CD4-positive, alpha-beta T cell treated with Interleukin-6 for 4 hours (primary cell): ENCODE results near the gene AADAT.
"Not testable (repeated sequence)": the region's sequence is repeated elsewhere in the genome, so short reads cannot be mapped to it uniquely, and the experiment has no call there.

ENCODE experiments used
- DNase-seq: peaks from one replicate; pipeline ENCODE4 v3.0.0-alpha.2; 2020; ENCODE audit warnings: mixed read lengths

The AADAT gene

DNA sequence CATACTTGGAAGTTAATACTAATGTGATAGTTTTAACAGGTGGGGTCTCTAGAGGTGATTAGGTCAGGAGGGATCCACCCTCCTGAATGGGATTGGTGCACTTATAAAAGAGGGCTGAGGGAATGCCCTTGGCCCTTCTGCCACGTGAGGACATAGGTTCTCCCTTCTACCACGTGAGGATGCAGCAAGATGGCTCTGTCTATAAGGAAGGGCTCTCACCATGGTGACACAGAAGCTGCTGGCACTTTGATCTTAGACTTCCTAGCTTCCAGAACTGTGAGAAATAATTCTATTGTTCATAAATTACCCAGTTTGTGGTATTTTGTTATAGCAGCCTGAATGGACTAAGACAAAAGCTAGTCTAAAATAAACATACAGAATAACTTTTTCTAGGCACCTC is 1.0 kb downstream of the AADAT start:
- DNase-seq = no peak

- no peak for DNase-seq
These were observed 2.5 kb downstream of the AADAT start for GRCh38 chr4:170087163-170087700.

- DNase-seq = no peak
These were observed 6.2 kb downstream of the AADAT start for GRCh38 chr4:170083541-170083940.

- DNase-seq = no peak
These were observed 9.3 kb downstream of the AADAT start for GRCh38 chr4:170080496-170080895.

DNA sequence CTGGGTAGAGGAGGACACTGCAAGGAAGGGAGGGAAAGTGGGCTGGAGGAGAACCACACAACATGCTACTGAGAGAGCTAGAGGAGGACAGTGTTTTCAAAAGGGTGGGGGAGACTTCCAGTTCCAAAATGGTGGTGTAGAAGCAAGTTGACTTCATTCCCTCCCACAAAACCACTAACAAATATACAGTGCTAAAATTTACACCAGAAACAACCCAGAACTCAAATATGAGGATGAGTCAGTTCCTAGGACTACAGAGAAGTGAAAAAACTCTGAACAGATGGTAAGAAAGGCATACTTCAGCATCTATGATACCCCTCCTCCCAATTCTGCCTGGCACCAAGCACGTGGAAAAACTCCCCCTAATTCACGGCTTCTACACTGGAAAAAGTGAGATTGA is 9.8 kb downstream of the AADAT start:
- DNase-seq = no peak

DNA sequence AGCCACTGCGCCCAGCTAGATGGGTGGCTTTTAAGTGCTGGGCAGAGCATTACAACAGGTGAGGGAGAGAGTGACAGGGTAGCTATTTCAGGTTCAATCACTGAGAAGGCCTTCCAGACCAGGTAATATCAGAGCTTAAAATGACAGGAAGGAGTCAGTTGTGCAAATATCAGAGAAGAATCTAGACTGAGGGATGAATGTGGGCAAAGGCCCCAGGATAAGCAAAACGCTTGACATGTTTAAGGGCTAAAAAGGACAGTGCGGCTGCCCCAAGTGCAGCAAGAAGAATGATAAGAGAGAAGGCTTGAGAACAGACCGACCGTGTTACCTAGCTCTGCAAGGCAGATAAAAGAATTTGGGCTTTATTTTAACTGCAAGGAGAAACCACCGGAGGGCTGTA is 18.6 kb downstream of the AADAT start:
- DNase-seq = no peak

GRCh38 chr4:170068438-170069128 is 21.2 kb downstream of the AADAT start:
- DNase-seq = no peak

DNA sequence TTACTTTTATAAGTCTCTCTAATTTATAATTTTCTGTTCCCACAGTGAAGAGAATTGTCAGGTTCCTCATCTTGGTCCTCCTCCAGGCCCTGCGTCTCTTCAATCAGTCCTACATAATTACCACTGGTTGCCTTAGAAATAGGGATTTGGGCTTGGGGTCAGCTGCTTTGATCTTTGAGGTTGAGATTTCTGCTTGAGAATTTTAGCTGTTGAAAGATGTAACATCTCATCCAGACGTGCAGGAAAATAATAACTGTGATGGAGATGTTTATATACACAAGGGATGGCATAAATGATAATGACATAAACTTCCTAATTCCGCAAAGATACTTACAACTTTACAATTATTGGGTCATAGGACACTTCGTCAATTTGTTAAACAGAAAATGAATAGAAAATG is 30.3 kb downstream of the AADAT start:
- DNase-seq = no peak

DNA sequence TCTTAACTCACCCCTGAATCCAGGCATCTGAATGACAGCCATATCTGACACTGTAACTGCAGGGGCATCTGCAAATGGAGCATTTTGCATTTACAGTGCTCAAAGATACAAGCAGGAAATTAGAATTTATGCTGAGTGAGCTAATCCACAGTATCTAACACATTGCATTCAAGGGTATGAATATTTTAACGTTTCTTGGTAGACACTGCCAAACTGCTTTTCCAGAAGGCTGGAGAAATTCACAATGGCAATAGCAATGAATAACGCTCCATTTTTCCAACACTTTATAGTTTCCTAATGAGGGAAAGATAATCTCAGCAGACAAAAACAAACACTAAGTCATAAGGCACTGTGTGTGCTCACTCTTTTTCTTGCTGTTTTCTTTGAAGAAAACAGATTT is 30.9 kb downstream of the AADAT start:
- DNase-seq = no peak

- no peak for DNase-seq
These were observed 31.9 kb downstream of the AADAT start for GRCh38 chr4:170057866-170058265.

DNA sequence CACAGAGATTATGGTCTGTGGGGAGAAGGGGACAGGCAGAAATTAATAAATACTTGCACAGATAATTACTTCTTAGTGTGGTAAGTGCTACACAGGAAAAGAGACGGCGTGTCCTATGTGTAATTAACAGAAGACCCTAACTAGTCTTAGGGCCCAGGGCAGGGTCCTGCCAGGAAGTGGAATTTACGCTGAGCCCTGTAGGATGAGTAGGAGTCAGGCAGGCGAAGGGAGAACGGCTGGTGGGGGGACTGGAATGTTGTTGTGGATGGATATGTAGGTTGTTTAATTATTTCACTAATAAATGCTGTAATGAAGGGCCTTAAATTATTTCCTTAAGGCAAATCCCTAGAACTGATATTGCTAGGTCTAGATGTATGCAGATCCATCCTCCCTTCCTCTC is 36.8 kb downstream of the AADAT start:
- DNase-seq = no peak

DNA sequence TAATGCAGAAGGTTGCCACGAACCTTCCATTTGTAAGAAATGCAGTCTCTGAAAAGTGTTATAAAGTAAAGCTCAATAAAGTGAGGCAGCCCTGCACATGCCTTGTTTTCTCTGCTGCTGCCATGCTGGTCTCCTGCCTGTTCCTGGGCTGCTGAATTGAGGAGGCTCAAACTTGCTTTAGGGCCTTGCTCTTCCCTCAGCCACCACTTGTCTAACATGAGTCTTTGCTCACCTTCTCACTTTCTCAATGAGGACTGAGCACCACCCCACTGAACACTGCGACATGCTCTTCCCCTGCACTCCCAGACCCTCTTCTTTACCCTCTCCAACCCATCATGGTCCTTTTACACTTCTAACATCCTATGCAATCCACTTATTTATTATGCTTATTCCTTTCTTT is 38.4 kb downstream of the AADAT start:
- no peak for DNase-seq

DNA sequence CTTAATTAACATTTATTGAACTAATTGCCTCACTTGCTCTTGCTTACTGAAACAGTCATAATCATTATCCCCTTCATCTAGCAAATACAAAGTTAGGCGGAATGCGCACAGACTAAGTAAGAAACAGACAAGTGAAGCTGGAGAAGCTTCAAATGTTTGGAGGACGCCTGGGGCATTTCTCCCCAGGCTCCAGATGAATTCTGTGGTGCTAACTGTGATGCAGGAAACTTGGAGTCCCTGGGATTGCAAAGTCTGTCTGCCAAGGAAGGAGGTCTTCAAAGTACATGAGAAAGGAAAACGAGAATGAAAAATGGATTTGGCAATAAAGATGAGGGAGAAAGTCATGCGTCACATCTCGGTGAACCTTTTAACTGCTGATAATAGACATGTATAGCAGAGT is 40.0 kb downstream of the AADAT start:
- DNase-seq = no peak

DNA sequence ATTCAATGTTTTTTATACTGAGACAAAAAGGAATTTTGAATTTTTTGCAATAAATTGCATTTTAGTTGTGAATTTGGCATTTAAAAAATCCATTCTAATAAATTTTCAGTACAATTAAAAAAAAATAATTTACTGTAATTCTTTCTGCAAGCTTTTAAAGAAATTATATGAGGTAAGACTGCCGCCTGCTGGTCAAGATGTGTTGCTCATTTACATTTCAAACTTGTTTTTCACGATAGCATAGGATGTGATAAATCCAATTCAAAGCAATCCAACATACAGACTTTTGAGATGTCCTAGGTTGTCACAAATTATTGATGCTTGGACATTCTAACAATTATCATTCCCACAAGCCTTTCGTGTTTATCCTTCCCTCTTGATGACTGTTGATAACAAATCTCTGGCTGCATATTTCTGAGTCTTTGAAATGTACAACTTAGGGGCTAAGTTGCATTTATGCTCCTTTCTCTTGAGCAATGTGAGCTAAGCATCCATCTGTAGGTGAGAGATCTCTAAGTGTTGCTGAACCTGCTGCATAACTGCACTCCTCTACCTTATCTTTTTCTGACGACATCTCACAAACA is 41.9 kb downstream of the AADAT start:
- DNase-seq = peak; percentile 68

GRCh38 chr4:170046156-170046555 is 43.6 kb downstream of the AADAT start:
- not testable (repeated sequence) for DNase-seq

GRCh38 chr4:170040031-170040680 is 49.6 kb downstream of the AADAT start:
- no peak for DNase-seq

DNA sequence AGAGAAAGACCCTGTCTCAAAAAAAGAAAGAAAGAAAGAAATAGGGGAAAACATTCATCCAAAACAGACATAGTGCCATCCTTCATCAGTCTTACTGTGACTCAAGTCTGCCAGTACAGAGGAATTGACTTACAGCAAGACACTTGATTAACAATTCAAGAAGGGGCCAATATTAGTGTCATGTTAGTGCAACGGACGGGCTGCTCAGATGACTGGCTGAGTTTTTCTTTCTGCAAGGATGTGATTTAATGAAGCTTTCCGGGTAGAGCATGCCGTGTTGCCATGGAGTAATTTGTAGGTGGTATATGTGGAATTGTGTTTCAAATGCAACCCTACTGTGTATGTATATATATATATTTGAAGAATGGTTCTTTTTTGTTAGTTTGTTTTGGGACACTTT is 51.0 kb downstream of the AADAT start:
- no peak for DNase-seq

DNA sequence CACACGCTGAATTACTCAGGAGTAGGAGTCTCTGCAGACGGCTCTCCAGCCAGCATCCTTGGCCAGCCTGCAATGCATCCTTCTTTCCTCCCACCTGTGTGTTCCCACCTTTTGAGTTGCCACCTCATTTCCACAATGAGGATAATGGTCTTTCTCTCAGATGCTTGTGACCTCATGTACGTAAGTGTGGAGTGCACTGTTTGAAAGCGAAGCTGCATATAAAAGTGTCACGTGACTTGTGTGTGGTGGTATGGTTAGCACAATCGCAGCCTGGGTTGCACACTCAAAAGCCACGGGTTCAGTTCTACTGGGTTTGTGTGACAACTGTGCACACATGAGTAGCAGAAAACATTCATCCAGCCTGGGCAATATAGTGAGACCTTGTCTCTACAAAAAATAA is 51.5 kb downstream of the AADAT start:
- no peak for DNase-seq

GRCh38 chr4:170037481-170037880 is 52.3 kb downstream of the AADAT start:
- no peak for DNase-seq

DNA sequence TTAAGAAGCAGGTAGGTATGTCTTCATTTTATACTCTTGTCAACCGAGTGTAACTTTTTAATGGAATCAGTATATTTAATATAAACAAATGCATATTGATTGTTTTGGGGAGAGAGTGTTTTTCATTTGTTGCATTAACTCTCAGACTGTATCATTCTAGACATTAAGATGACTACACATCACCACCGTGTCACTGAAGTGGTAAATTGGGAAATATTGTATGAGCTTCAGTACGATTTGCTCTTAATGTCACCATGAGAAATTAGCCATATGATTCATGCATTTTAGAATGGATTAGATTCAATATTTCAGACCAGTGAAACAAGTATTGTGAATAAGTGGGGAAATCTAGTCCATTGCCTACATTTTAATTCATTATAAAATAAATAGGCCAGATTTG is 53.9 kb downstream of the AADAT start:
- no peak for DNase-seq

GRCh38 chr4:170035231-170035630 is 54.5 kb downstream of the AADAT start:
- no peak for DNase-seq

DNA sequence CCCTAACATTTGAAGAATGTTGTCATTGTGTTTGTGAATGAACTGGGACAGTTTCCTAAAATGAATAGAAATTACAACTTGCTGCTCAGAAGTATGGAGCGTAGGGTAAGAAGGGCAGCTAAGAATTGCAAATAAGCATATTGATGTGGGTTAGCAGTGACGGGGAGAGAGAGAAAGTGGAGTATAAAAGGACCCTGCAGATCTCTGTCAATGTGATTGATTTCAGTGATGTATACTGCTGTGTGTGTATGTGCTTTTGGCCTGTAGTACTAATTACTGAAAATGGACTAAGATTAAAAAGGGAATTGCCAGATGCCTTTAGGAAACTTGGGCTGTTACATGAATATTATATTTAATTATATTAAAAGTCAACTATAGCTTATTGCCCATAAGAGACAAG is 55.8 kb downstream of the AADAT start:
- no peak for DNase-seq

DNA sequence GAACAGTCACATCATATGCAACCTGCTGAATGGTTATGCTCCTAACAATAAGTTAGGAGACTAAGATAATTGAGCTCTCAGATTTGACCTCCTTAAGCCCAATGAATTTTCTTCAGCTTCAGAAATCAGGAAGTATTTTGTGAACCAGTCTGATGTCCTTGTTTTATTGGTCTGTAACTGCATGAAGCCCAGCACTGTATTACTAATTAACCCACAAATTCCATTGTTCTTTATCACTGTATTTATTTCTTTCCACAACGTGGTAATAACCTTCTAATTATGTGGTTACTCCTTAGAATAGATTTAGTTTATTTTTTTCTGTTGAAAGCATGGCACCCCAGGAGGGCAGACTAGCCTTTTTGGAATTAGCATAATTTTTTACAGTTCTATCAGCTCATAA is 59.6 kb downstream of the AADAT start:
- no peak for DNase-seq

GRCh38 chr4:170027181-170027829 is 62.5 kb downstream of the AADAT start:
- peak; percentile 93 for DNase-seq
